Measurements from ENCODE around the gene WBP1L.
"Not testable (repeated sequence)": the region's sequence is repeated elsewhere in the genome, so short reads cannot be mapped to it uniquely, and the experiment has no call there.

Gene WBP1L

GRCh38 chr10:102850025-102850518, 106.3 kb downstream of the WBP1L start:
- DNase-seq, result no peak

- DNase-seq, result not testable (repeated sequence)
Measured at GRCh38 chr10:102853237-102853636, 109.5 kb downstream of the WBP1L start.

GRCh38 chr10:102855731-102856436, 112.1 kb downstream of the WBP1L start:
- DNase-seq, result peak; percentile 95

- no peak for DNase-seq
Measured at GRCh38 chr10:102856758-102857424, 113.1 kb downstream of the WBP1L start.

GRCh38 chr10:102859911-102860310, 116.2 kb downstream of the WBP1L start:
- no peak for DNase-seq

GRCh38 chr10:102863660-102864059, 119.9 kb downstream of the WBP1L start:
- DNase-seq, result peak; percentile 9

GRCh38 chr10:102865620-102866019, 121.9 kb downstream of the WBP1L start:
- no peak for DNase-seq

Data from EL (cell line).